HG02610 (cell line): ENCODE measurements around the gene PHACTR3.
"Not testable (repeated sequence)": the region's sequence is repeated elsewhere in the genome, so short reads cannot be mapped to it uniquely, and the experiment has no call there.

ENCODE experiments used
- ATAC-seq: cut with Tn5 transposase; IDR thresholded peaks from one replicate; pipeline ENCODE4 v1.9.1; 2021; ENCODE audit warnings: mild to moderate bottlenecking, moderate library complexity; ENCODE audit not compliant: unreplicated experiment

PHACTR3 gene

GRCh38 chr20:59603781-59604541 is at the start of gene PHACTR3:
PHACTR3 (plus strand) TSS chr20:59604540; CDS start chr20:59605015, 475 bp downstream.
- no peak for ATAC-seq

- not testable (repeated sequence) for ATAC-seq
Observed at GRCh38 chr20:59557733-59558529, 46.4 kb upstream of the PHACTR3 start.

- ATAC-seq: no peak
Observed at GRCh38 chr20:59559024-59559817, 45.1 kb upstream of the PHACTR3 start.

- no peak for ATAC-seq
Observed at GRCh38 chr20:59559863-59560262, 44.5 kb upstream of the PHACTR3 start.

- no peak for ATAC-seq
Observed at GRCh38 chr20:59560588-59561227, 43.6 kb upstream of the PHACTR3 start.

GRCh38 chr20:59561228-59561605 is 43.1 kb upstream of the PHACTR3 start:
- ATAC-seq: no peak

GRCh38 chr20:59561614-59562277 is 42.6 kb upstream of the PHACTR3 start:
- ATAC-seq: no peak

GRCh38 chr20:59564171-59564570 is 40.2 kb upstream of the PHACTR3 start:
- no peak for ATAC-seq

- ATAC-seq: no peak
Observed at GRCh38 chr20:59564943-59565342, 39.4 kb upstream of the PHACTR3 start.

GRCh38 chr20:59565768-59566461 is 38.4 kb upstream of the PHACTR3 start:
- no peak for ATAC-seq

- no peak for ATAC-seq
Observed at GRCh38 chr20:59566631-59567524, 37.5 kb upstream of the PHACTR3 start.

- ATAC-seq: no peak
Observed at GRCh38 chr20:59567585-59568508, 36.5 kb upstream of the PHACTR3 start.

GRCh38 chr20:59568509-59569024 is 35.8 kb upstream of the PHACTR3 start:
- no peak for ATAC-seq

GRCh38 chr20:59569305-59569704 is 35.0 kb upstream of the PHACTR3 start:
- ATAC-seq: no peak

- ATAC-seq: no peak
Observed at GRCh38 chr20:59571151-59571550, 33.2 kb upstream of the PHACTR3 start.

GRCh38 chr20:59571551-59572314 is 32.6 kb upstream of the PHACTR3 start:
- no peak for ATAC-seq

- no peak for ATAC-seq
Observed at GRCh38 chr20:59572515-59572914, 31.8 kb upstream of the PHACTR3 start.
